ENCODE measurements around the gene OLFM1.
"Not testable (repeated sequence)": the region's sequence is repeated elsewhere in the genome, so short reads cannot be mapped to it uniquely, and the experiment has no call there.

Gene OLFM1

GRCh38 chr9:135061441-135061840, 26.0 kb upstream of the OLFM1 start:
- WGBS, 2 experiments (ENCODE audit: insufficient coverage in 2 of 2): 64 to 81% methylated on average over 7 to 12 of the region's 12 CpGs
- H3K9me3 ChIP-seq (ENCODE audit: control insufficient read depth, low read length): peaks cover 21% of the 10 kb centered on the region

DNA sequence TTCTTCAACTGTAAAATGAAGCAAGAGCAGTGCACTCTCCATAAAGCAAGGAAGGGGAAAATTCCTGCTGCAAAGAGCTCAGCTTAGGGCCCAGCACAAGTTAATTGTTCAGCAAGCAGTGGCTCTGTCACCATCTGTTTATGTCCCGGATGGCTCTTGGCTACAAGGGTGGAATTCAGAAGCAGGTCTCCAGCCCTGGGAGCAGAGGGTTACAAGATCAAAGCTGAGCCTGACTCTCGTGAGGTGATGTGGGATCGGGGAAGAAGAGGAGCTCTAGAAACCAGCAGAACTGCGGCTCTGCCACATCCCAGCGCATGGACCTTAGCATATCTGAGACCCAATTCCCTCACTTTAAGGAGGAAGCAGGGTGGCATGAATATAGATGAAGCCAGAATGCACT, 25.2 kb upstream of the OLFM1 start:
- WGBS, 2 experiments (ENCODE audit: insufficient coverage in 2 of 2): 84 to 86% methylated on average over 3 to 4 of the region's 5 CpGs
- H3K36me3 ChIP-seq (ENCODE audit: control insufficient read depth, insufficient read depth, low read length): no peaks in the 10 kb centered on the region
- H3K27ac ChIP-seq (ENCODE audit: low read depth, low read length, severe bottlenecking): no peak overlapping the region
- no peak overlapping the region for H3K4me3 ChIP-seq (ENCODE audit: extremely low read depth, insufficient read depth, low read length, poor library complexity, severe bottlenecking)
- H3K4me1 ChIP-seq (ENCODE audit: control insufficient read depth, insufficient read depth, low read length, poor library complexity, severe bottlenecking): no peaks in the 10 kb centered on the region
- H3K9me3 ChIP-seq (ENCODE audit: control insufficient read depth, low read length): peaks cover 21% of the 10 kb centered on the region

More at GRCh38 chr9:135061441-135061840, 26.0 kb upstream of the OLFM1 start:
- Histone ChIP-seq H3K27ac (ENCODE audit: low read depth, low read length, severe bottlenecking) (no peak overlapping the region), H3K36me3 (ENCODE audit: control insufficient read depth, insufficient read depth, low read length) (no peaks in the 10 kb centered on the region), H3K4me3 (ENCODE audit: extremely low read depth, insufficient read depth, low read length, poor library complexity, severe bottlenecking) (no peak overlapping the region), H3K4me1 (ENCODE audit: control insufficient read depth, insufficient read depth, low read length, poor library complexity, severe bottlenecking) (no peaks in the 10 kb centered on the region)

- H3K27ac ChIP-seq (ENCODE audit: low read depth, low read length, severe bottlenecking): not testable (repeated sequence)
- WGBS, 2 experiments (ENCODE audit: insufficient coverage in 2 of 2): 61 to 72% methylated on average over 3 to 4 of the region's 4 CpGs
These were observed 24.0 kb upstream of the OLFM1 start for GRCh38 chr9:135063466-135063865.

GRCh38 chr9:135063888-135064287, 23.6 kb upstream of the OLFM1 start:
- H3K4me1 ChIP-seq (ENCODE audit: control insufficient read depth, insufficient read depth, low read length, poor library complexity, severe bottlenecking); H3K4me3 ChIP-seq (ENCODE audit: extremely low read depth, insufficient read depth, low read length, poor library complexity, severe bottlenecking); H3K27ac ChIP-seq (ENCODE audit: low read depth, low read length, severe bottlenecking); H3K36me3 ChIP-seq (ENCODE audit: control insufficient read depth, insufficient read depth, low read length): not testable (repeated sequence)
- 66 to 71% methylated on average over 4 of the region's 4 CpGs for WGBS, 2 experiments (ENCODE audit: insufficient coverage in 2 of 2)
- H3K9me3 ChIP-seq (ENCODE audit: control insufficient read depth, low read length): peaks cover 21% of the 10 kb centered on the region

More at GRCh38 chr9:135063466-135063865, 24.0 kb upstream of the OLFM1 start:
- H3K4me3 ChIP-seq (ENCODE audit: extremely low read depth, insufficient read depth, low read length, poor library complexity, severe bottlenecking); H3K4me1 ChIP-seq (ENCODE audit: control insufficient read depth, insufficient read depth, low read length, poor library complexity, severe bottlenecking); H3K36me3 ChIP-seq (ENCODE audit: control insufficient read depth, insufficient read depth, low read length): not testable (repeated sequence)
- peaks cover 21% of the 10 kb centered on the region for H3K9me3 ChIP-seq (ENCODE audit: control insufficient read depth, low read length)

GRCh38 chr9:135065151-135065550, 22.3 kb upstream of the OLFM1 start:
- no peak overlapping the region for H3K27ac ChIP-seq (ENCODE audit: low read depth, low read length, severe bottlenecking)
- 72 to 81% methylated on average over 4 of the region's 4 CpGs for WGBS, 2 experiments (ENCODE audit: insufficient coverage in 2 of 2)
- no peaks in the 10 kb centered on the region for H3K4me1 ChIP-seq (ENCODE audit: control insufficient read depth, insufficient read depth, low read length, poor library complexity, severe bottlenecking)
- no peaks in the 10 kb centered on the region for H3K36me3 ChIP-seq (ENCODE audit: control insufficient read depth, insufficient read depth, low read length)
- H3K9me3 ChIP-seq (ENCODE audit: control insufficient read depth, low read length): peaks cover 21% of the 10 kb centered on the region
- H3K4me3 ChIP-seq (ENCODE audit: extremely low read depth, insufficient read depth, low read length, poor library complexity, severe bottlenecking): no peak overlapping the region

GRCh38 chr9:135065804-135066203, 21.7 kb upstream of the OLFM1 start:
- Histone ChIP-seq H3K9me3 (ENCODE audit: control insufficient read depth, low read length) (peaks cover 21% of the 10 kb centered on the region), H3K4me3 (ENCODE audit: extremely low read depth, insufficient read depth, low read length, poor library complexity, severe bottlenecking) (no peak overlapping the region), H3K27ac (ENCODE audit: low read depth, low read length, severe bottlenecking) (no peak overlapping the region), H3K4me1 (ENCODE audit: control insufficient read depth, insufficient read depth, low read length, poor library complexity, severe bottlenecking) (no peaks in the 10 kb centered on the region), H3K36me3 (ENCODE audit: control insufficient read depth, insufficient read depth, low read length) (no peaks in the 10 kb centered on the region)
- WGBS, 2 experiments (ENCODE audit: insufficient coverage in 2 of 2): 78 to 86% methylated on average over 4 of the region's 4 CpGs

DNA sequence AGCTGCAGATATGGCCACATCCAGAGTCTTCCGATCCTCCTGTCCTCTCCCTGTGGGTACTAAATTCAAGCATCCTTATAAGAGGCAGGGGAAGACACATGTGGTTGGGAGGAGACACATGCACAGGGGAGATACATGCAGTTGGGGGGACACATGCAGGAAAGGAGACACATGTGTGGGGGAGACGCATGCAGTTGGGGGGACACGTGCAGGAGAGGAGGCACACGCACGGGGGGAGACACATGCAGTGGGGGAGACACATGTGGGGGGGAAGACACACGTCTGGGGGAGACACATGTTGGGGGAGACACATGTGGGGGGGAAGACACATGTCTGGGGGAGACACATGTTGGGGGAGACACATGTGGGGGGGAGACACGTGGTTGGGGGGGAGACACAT, 21.2 kb upstream of the OLFM1 start:
- no peak overlapping the region for H3K27ac ChIP-seq (ENCODE audit: low read depth, low read length, severe bottlenecking)
- no peaks in the 10 kb centered on the region for H3K4me1 ChIP-seq (ENCODE audit: control insufficient read depth, insufficient read depth, low read length, poor library complexity, severe bottlenecking)
- H3K4me3 ChIP-seq (ENCODE audit: extremely low read depth, insufficient read depth, low read length, poor library complexity, severe bottlenecking): no peak overlapping the region
- no peaks in the 10 kb centered on the region for H3K36me3 ChIP-seq (ENCODE audit: control insufficient read depth, insufficient read depth, low read length)
- H3K9me3 ChIP-seq (ENCODE audit: control insufficient read depth, low read length): peaks cover 21% of the 10 kb centered on the region
- WGBS, 2 experiments (ENCODE audit: insufficient coverage in 2 of 2): no CpG with 5 or more reads among the region's 7 CpGs

DNA sequence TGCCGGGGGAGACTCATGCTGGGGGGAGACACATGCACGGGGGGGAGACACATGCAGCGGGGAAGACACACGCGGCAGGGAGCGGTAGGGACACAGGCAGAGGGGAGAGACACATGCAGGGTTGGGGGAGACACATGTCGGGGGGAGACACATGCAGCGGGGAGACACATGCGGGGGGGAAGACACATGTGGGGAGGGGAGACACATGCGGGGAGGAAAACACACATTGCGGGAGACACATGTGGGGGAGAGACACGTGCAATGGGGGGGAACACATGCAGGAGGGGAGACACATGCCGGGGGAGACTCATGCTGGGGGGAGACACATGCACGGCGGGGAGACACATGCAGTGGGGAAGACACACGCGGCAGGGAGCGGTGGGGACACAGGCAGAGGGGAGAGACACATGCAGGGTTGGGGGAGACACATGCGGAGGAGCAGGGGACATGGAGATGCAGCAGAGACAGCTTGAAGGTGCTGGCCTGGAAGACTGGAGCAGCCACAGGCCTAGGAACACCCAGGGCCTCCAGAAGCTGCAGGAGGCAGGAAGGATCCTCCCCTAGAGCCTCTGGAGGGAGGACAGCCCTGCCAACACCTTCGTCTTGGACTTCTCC, 20.3 kb upstream of the OLFM1 start:
- Histone ChIP-seq H3K4me1 (ENCODE audit: control insufficient read depth, insufficient read depth, low read length, poor library complexity, severe bottlenecking) (no peaks in the 10 kb centered on the region), H3K9me3 (ENCODE audit: control insufficient read depth, low read length) (peaks cover 21% of the 10 kb centered on the region), H3K4me3 (ENCODE audit: extremely low read depth, insufficient read depth, low read length, poor library complexity, severe bottlenecking) (no peak overlapping the region), H3K36me3 (ENCODE audit: control insufficient read depth, insufficient read depth, low read length) (no peaks in the 10 kb centered on the region), H3K27ac (ENCODE audit: low read depth, low read length, severe bottlenecking) (no peak overlapping the region)
- WGBS, 2 experiments (ENCODE audit: insufficient coverage in 2 of 2): 92 to 93% methylated on average over 4 to 18 of the region's 20 CpGs

DNA sequence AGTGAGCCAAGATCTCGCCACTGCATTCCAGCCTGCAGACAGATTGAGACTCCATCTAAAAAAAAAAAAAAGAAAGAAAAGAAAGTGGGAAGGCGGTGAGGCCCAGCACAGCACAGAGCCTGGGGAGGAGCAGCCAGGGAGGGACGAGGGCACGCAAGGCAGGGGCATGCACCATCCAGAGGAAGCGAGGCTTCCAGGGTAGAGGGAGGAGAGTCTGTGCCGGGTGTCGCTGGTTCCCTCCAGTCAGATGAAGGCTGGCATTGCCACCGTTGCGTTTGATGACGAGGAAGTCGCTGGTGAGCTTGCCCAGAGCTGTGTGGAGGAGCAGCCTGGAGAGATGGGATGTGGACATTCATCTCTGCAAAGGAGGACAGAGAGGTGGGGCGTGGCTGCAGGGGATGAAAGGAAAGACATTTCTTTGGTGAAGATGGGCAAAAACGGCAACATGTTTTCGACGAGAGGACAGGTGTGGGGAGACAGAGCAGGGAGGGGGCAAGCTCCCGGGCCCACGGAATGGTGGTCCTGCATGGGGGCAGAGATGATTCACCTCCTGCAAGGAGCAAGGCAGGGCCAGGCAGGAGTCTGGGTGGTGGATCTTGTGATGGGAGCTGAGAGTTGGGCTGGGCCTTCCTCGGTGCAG, 18.6 kb upstream of the OLFM1 start:
- WGBS, 2 experiments (ENCODE audit: insufficient coverage in 2 of 2): 89 to 91% methylated on average over 12 to 16 of the region's 18 CpGs
- H3K4me3 ChIP-seq (ENCODE audit: extremely low read depth, insufficient read depth, low read length, poor library complexity, severe bottlenecking): no peak overlapping the region
- H3K9me3 ChIP-seq (ENCODE audit: control insufficient read depth, low read length): peaks cover 11% of the 10 kb centered on the region

GRCh38 chr9:135069558-135070197, 17.8 kb upstream of the OLFM1 start:
- no peak overlapping the region for H3K4me3 ChIP-seq (ENCODE audit: extremely low read depth, insufficient read depth, low read length, poor library complexity, severe bottlenecking)
- WGBS, 2 experiments (ENCODE audit: insufficient coverage in 2 of 2): 71 to 78% methylated on average over 12 to 13 of the region's 15 CpGs
- H3K27ac ChIP-seq (ENCODE audit: low read depth, low read length, severe bottlenecking): no peak overlapping the region

More for the DNA sequence above, 18.6 kb upstream of the OLFM1 start:
- no peak overlapping the region for H3K27ac ChIP-seq (ENCODE audit: low read depth, low read length, severe bottlenecking)
- H3K36me3 ChIP-seq (ENCODE audit: control insufficient read depth, insufficient read depth, low read length): no peaks in the 10 kb centered on the region
- H3K4me1 ChIP-seq (ENCODE audit: control insufficient read depth, insufficient read depth, low read length, poor library complexity, severe bottlenecking): no peaks in the 10 kb centered on the region

More at GRCh38 chr9:135069558-135070197, 17.8 kb upstream of the OLFM1 start:
- no peaks in the 10 kb centered on the region for H3K36me3 ChIP-seq (ENCODE audit: control insufficient read depth, insufficient read depth, low read length)
- no peaks in the 10 kb centered on the region for H3K4me1 ChIP-seq (ENCODE audit: control insufficient read depth, insufficient read depth, low read length, poor library complexity, severe bottlenecking)
- H3K9me3 ChIP-seq (ENCODE audit: control insufficient read depth, low read length): peaks cover 6% of the 10 kb centered on the region

Data from mesodermal cell (in vitro differentiated cells).